Common myeloid progenitor, CD34-positive (primary cell): Measurements from ENCODE around the gene TBL1XR1.
"Not testable (repeated sequence)": the region's sequence is repeated elsewhere in the genome, so short reads cannot be mapped to it uniquely, and the experiment has no call there.

Experiments
- CTCF ChIA-PET: fragments of 350-600 bp; sonication (Branson Sonifier 250); formaldehyde crosslinking; loops from one replicate; lab custom pipeline; 2021; ENCODE audit warnings: antibody characterized with exemption; lab: Charles Lee
- POLR2A ChIA-PET: fragments of 350-600 bp; sonication (Branson Sonifier 250); formaldehyde crosslinking; loops from one replicate; lab custom pipeline; 2021; ENCODE audit warnings: antibody characterized with exemption; lab: Charles Lee
- DNase-seq, 3 donors: peaks; one replicate each; pipeline versions ENCODE4 v3.0.0 to v3.0.0-alpha.2; 2013
- H3K27ac ChIP-seq, 2 experiments: 1 replicate in 1 of 2; 2 replicates in 1 of 2; pipeline ENCODE4 v1.7.0; 2013; ENCODE audit warnings: inconsistent platforms in 2 of 2, low read length in 2 of 2, mild to moderate bottlenecking in 2 of 2, low read depth in 1 of 2, moderate library complexity in 1 of 2; ENCODE audit not compliant: severe bottlenecking in 2 of 2, insufficient read depth in 1 of 2, poor library complexity in 1 of 2
- H3K27me3 ChIP-seq, 5 experiments: replicated peaks in 2 of 5; 1 replicate in 3 of 5; 2 replicates in 2 of 5; pipeline versions ENCODE4 v1.6.1 to v1.7.0; 2013; ENCODE audit warnings: low read length in 4 of 5, mild to moderate bottlenecking in 2 of 5, moderate library complexity in 2 of 5, inconsistent platforms in 1 of 5; ENCODE audit not compliant: insufficient read depth in 5 of 5, control insufficient read depth in 4 of 5
- H3K36me3 ChIP-seq, 4 experiments: 1 replicate in 2 of 4; 2 replicates in 2 of 4; pipeline versions ENCODE4 v1.6.1 to v1.7.0; 2013; ENCODE audit warnings: low read length in 3 of 4, control low read depth in 1 of 4, mild to moderate bottlenecking in 1 of 4; ENCODE audit not compliant: control insufficient read depth in 4 of 4, insufficient read depth in 4 of 4
- H3K4me1 ChIP-seq, 4 experiments: 1 replicate in 3 of 4; 2 replicates in 1 of 4; pipeline versions ENCODE4 v1.6.1 to v1.7.1; 2013; ENCODE audit warnings: low read length in 3 of 4, mild to moderate bottlenecking in 3 of 4, control low read depth in 1 of 4, inconsistent platforms in 1 of 4, moderate library complexity in 1 of 4; ENCODE audit not compliant: control insufficient read depth in 4 of 4, insufficient read depth in 4 of 4; ENCODE audit errors: control extremely low read depth in 1 of 4
- H3K4me3 ChIP-seq, 7 experiments: 1 replicate in 4 of 7; 2 replicates in 3 of 7; pipeline versions ENCODE4 v1.5.1 to v1.7.0; 2013; ENCODE audit warnings: mild to moderate bottlenecking in 7 of 7, low read length in 6 of 7, moderate library complexity in 6 of 7, inconsistent platforms in 2 of 7, low read depth in 2 of 7, control low read depth in 1 of 7; ENCODE audit not compliant: insufficient read depth in 4 of 7, control insufficient read depth in 1 of 7; ENCODE audit errors: extremely low read depth in 1 of 7
- H3K9me3 ChIP-seq, 5 experiments: 1 replicate in 4 of 5; 2 replicates in 1 of 5; pipeline versions ENCODE4 v1.6.1 to v1.7.1; 2013; ENCODE audit warnings: low read length in 4 of 5, mild to moderate bottlenecking in 2 of 5, inconsistent platforms in 1 of 5, low read depth in 1 of 5, moderate library complexity in 1 of 5; ENCODE audit not compliant: control insufficient read depth in 4 of 5, insufficient read depth in 2 of 5; ENCODE audit errors: control extremely low read depth in 1 of 5
- WGBS: methylation state at CpG from one replicate; pipeline ENCODE4 v1.1.5; 2013; ENCODE audit not compliant: insufficient coverage; 5-methylcytosine and 5-hydroxymethylcytosine counted together

TBL1XR1 gene

DNA sequence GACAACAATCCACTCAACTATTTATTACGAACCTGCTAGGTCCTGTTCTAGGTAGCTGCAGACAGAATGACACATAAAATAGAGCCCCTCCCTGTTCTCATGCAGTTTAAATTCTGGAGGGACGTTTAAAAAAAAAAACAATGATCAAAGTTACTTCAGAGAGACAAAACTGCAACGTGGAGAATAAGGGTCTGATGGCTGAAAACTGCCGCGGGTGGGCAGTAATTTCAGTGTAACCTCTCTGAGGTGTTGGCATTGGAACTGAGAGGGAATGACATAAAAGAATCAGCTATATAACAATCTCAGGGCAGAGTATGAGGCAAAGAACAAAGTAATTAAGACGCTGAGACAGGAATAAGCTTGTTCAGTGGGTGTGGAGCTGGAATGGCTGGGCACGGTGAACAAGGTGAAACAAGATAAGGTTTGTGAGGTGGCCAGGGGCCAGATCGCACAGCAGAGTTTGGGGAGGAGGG, 19.5 kb downstream of the TBL1XR1 start:
- Histone ChIP-seq H3K4me3 (no peak overlapping the region), H3K36me3 (peaks cover 0 to 16% (median 3%) of the 10 kb centered on the region in 4 experiments), H3K9me3 (no peaks in the 10 kb centered on the region), H3K27me3 (no peaks in the 10 kb centered on the region), H3K4me1 (peaks cover 0 to 6% (median 3%) of the 10 kb centered on the region in 4 experiments), H3K27ac (no peak overlapping the region)
- WGBS, result 85% methylated on average over 7 of the region's 8 CpGs
- CTCF ChIA-PET, result interaction anchor here (1.4 kb wide), 1 partner anchor 22 kb away, joined by 3 read pairs; no protein-coding TSS in a partner anchor
- no peak for DNase-seq
- POLR2A ChIA-PET, result interaction anchor here (1.0 to 1.2 kb wide), 2 partner anchors 17 to 18 kb away, joined by 3 to 4 read pairs; no protein-coding TSS in a partner anchor

DNA sequence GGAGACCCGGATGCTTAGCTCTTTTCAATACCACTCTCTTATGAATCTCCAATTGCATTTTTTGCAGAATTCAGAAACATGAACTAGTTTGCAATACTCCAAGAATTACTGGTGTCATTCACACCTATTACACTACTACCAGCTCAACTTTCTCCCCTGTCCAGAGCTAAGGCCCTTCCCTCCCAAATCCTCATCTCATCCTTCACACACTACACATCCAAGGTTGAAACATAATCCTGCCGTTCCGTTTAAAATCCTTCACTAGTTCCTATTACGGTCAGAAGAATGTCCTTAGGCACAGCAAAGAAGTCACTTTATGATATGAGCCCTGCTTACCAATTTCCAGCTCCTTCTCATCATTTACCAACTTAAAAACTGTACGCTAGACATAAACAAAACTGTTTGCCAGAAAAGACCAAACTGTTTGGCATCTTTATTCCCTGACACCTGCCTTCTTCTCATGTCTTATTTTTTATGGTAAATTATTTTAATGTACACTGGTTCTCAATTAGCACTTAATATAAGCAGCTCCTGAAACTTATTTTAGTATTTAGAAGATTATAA, 22.6 kb downstream of the TBL1XR1 start:
- WGBS, result 100% methylated on average over 4 of the region's 5 CpGs
- no peak for DNase-seq
- ChIA-PET CTCF (interaction anchor here (0.8 to 1.2 kb wide), 3 partner anchors 12 to 15 kb away, joined by 3 to 4 read pairs (median 3); no protein-coding TSS in a partner anchor), POLR2A (interaction anchor here (0.6 kb wide), 1 partner anchor 64 kb away, joined by 3 read pairs; no protein-coding TSS in a partner anchor)
- Histone ChIP-seq H3K36me3 (peaks cover 2 to 22% (median 5%) of the 10 kb centered on the region in 4 experiments), H3K27me3 (no peaks in the 10 kb centered on the region), H3K4me3 (no peak overlapping the region), H3K27ac (no peak overlapping the region), H3K4me1 (peaks cover 0 to 10% (median under 1%) of the 10 kb centered on the region in 4 experiments), H3K9me3 (no peaks in the 10 kb centered on the region)

DNA sequence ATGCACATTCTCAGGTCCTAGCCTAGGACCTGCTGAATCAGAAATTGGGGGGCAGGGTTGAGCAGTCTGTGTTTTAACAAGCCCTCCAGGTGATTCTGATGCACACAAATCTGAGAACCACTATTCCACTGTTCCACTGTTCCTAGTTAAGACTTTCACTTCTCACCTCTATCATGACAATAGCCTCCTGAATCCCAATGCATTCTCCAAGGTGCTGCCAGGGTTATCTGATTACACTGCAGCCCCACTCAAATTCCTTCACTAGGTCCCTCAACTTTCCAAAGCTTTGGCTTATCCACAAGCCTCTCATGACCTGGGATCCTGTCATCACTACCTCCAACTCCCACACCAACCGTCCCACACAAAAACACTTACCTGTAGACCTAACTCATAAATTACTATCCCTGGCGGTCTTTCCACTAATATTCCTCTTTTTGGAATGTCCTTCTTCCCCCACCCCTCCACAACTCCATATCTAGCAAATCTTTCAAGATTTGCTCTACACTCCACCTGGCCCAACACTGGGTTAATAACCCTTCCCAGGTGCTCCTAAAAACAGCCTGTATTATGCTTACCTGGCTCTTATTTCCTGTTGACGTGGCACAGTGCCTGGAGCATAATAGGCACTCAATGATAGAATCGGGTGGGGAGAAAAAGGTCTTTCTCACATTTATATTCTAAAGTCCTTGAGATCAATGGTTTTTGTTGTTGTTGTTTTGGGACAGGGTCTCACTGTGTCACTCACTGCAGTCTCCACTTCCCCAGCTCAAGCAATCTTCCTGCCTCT, 27.2 kb downstream of the TBL1XR1 start:
- DNase-seq, result no peak
- no peaks in the 10 kb centered on the region for H3K27me3 ChIP-seq
- H3K4me1 ChIP-seq, result peaks cover 0 to 17% (median 2%) of the 10 kb centered on the region in 4 experiments
- ChIA-PET POLR2A (no interaction called here), CTCF (interaction anchor here (1.1 kb wide), 1 partner anchor 10 kb away, joined by 4 read pairs; no protein-coding TSS in a partner anchor)
- 100% methylated on average over 2 of the region's 4 CpGs for WGBS
- H3K27ac ChIP-seq, result no peak overlapping the region
- H3K9me3 ChIP-seq, result peaks cover 0 to 7% (median 0%) of the 10 kb centered on the region in 5 experiments
- H3K4me3 ChIP-seq, result no peak overlapping the region
- H3K36me3 ChIP-seq, result peaks cover 2 to 13% (median 9%) of the 10 kb centered on the region in 4 experiments

DNA sequence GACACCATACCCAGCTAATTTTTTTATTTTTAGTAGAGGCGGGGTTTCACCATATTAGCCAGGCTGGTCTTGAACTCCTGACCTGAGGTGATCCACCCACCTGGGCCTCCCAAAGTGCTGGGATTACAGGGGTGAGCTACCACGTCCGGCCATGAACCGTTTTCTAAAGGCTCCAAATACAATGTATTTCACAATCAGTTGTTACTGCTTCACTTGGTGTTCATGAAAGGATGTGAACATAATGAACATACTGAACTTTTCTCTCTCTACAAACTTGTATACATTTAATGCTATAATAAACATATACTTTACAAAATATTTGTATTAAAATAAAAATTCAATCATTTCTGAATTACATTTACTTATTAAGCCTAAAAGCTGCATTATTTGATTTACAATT, 28.9 kb downstream of the TBL1XR1 start:
- WGBS, result 100% methylated on average over 1 of the region's 4 CpGs
- DNase-seq, result no peak
- Histone ChIP-seq H3K4me3 (no peak overlapping the region), H3K27ac (no peak overlapping the region), H3K27me3 (no peaks in the 10 kb centered on the region), H3K36me3 (peaks cover 2 to 18% (median 10%) of the 10 kb centered on the region in 4 experiments), H3K4me1 (peaks cover 0 to 19% (median 2%) of the 10 kb centered on the region in 4 experiments), H3K9me3 (peaks cover 0 to 7% (median 0%) of the 10 kb centered on the region in 5 experiments)
- ChIA-PET POLR2A (no interaction called here), CTCF (interaction anchor here (0.8 to 1.1 kb wide), 3 partner anchors 9 to 191 kb away, joined by 3 to 4 read pairs (median 3); no protein-coding TSS in a partner anchor)

DNA sequence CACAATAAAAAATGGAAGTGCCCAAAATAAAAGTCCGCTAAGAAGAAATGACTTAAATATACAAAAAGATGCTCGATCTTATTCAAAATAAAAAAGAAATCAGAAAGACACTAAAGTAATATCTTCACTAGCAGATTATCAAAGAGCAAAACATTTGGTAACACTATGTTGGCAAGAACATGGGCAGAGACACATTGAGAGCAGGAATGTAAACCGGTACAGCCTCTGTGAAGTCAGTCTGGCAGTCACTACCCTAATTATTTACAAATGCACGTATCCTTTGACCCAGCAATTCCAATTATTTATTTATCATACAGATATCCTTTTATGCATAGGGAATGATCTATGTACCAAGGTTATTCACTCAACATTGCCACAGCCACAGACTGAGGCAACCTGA, 34.5 kb downstream of the TBL1XR1 start:
- peaks cover 0 to 7% (median 2%) of the 10 kb centered on the region in 4 experiments for H3K4me1 ChIP-seq
- no peak overlapping the region for H3K27ac ChIP-seq
- CTCF ChIA-PET, result interaction anchor here (1.7 kb wide), 1 partner anchor 11 kb away, joined by 3 read pairs; no protein-coding TSS in a partner anchor
- peaks cover 4 to 29% (median 15%) of the 10 kb centered on the region in 4 experiments for H3K36me3 ChIP-seq
- POLR2A ChIA-PET, result no interaction called here
- H3K9me3 ChIP-seq, result peaks cover 0 to 7% (median 0%) of the 10 kb centered on the region in 5 experiments
- H3K27me3 ChIP-seq, result no peaks in the 10 kb centered on the region
- no CpG with 5 or more reads among the region's 4 CpGs for WGBS
- no peak for DNase-seq
- no peak overlapping the region for H3K4me3 ChIP-seq

DNA sequence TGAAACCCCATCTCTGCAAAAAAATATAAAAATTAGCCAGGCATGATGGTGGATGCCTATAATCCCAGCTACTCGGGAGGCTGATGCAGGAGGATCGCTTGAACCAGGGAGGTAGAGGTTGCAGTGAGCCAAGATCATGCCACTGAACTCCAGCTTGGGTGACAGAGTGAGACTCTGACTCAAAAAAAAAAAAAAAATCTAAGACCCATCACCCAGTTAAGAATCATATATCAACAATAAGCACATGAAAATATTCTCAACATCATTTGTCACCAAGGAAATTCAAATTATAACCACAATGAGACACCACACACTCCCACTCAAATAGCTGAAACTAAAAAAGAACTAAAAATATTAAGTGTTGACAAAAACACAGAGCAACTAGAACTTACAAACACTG, 35.7 kb downstream of the TBL1XR1 start:
- WGBS, result 100% methylated on average over 2 of the region's 2 CpGs
- POLR2A ChIA-PET, result interaction anchor here (0.7 kb wide), 1 partner anchor 1214 kb away, joined by 4 read pairs; no protein-coding TSS in a partner anchor
- H3K4me3 ChIP-seq, H3K4me1 ChIP-seq, H3K9me3 ChIP-seq, H3K27ac ChIP-seq, H3K27me3 ChIP-seq, DNase-seq: not testable (repeated sequence)
- CTCF ChIA-PET, result interaction anchor here (6.0 kb wide), 1 partner anchor 15 kb away, joined by 33 read pairs; no protein-coding TSS in a partner anchor
- peaks cover 2 to 28% (median 15%) of the 10 kb centered on the region in 4 experiments for H3K36me3 ChIP-seq
